ENCODE results near the gene MXI1. TPM values are rescaled to one million over a fixed set of nuclear protein-coding genes. Genes with fewer than 3 reads are reported as not detected.

Gene MXI1
- total and polyA plus RNA-seq, 2 of the 4 experiments (the other 2 are of a cell fraction) = 7.2 to 11.8 TPM

DNA sequence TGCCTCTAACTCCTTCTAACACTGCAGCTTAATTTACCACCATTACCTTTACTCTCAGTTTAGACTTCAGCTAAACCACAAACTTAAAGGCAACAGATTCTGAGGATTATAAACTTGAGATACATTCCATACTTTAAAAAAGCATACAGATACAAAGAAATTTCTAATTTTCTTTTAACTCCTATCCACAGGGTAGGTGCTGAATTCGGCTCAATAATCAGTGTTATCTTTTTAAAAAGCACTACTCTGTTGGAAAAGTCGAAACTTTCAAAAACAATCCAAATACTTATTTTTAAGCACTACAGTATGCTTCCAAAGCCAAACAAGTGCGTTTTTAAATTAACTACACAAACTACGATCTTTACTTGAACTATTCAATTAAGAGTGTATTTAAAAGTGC, 96.3 kb downstream of the MXI1 start:
- peaks cover 13% of the 10 kb centered on the region for H3K36me3 ChIP-seq (ENCODE audit: control insufficient read depth, insufficient read depth, low read length)

More for the DNA sequence above, 96.3 kb downstream of the MXI1 start:
- ATAC-seq (ENCODE audit: low read depth) (no peak), DNase-seq (no peak)
- Histone ChIP-seq H2AK5ac (ENCODE audit: low read depth, low read length) (no peak overlapping the region), H2BK20ac (ENCODE audit: low read depth, low read length) (no peak overlapping the region), H3K56ac (ENCODE audit: extremely low read depth, insufficient read depth, low read length) (peak overlapping the region; percentile 70), H3K14ac (replicated peaks; ENCODE audit: low read depth, low read length) (no peak overlapping the region; the same call in 1 of the 2 replicates), H4K5ac (ENCODE audit: low read depth, low read length) (no peak overlapping the region), H3K9me3 (ENCODE audit: control insufficient read depth, insufficient read depth, low read length) (no peaks in the 10 kb centered on the region), H3K27ac (ENCODE audit: insufficient read depth, low read length) (no peak overlapping the region), H2BK120ac (ENCODE audit: low read depth, low read length) (no peak overlapping the region), H2BK5ac (ENCODE audit: low read depth, low read length, poor library complexity, severe bottlenecking) (peak overlapping the region; percentile 64), H3K4me2 (ENCODE audit: low read depth, low read length) (peak overlapping the region; percentile 97), H3K23ac (ENCODE audit: low read depth, low read length) (peak overlapping the region; percentile 31), H3K79me1 (ENCODE audit: low read depth in 1 of 2, low read length in 2 of 2) (peaks cover 4 to 14% of the 10 kb centered on the region in 2 experiments; a peak in 2 of 4 replicates), H2AFZ (replicated peaks; ENCODE audit: low read length, poor library complexity) (no peak overlapping the region), H2BK15ac (ENCODE audit: low read depth, low read length) (no peak overlapping the region), H3K18ac (ENCODE audit: low read depth, low read length) (no peak overlapping the region), H4K91ac (ENCODE audit: insufficient read depth, low read depth, low read length) (no peak overlapping the region), H3K4me3 (ENCODE audit: insufficient read depth, low read depth, low read length) (peak overlapping the region; percentile 90), H3K4me1 (ENCODE audit: control insufficient read depth, insufficient read depth, low read length) (peaks cover 4% of the 10 kb centered on the region; the same call in 1 of the 2 replicates), H3K9ac (ENCODE audit: low read depth, low read length) (peak overlapping the region; percentile 85), H4K8ac (ENCODE audit: low read depth in 2 of 2, low read length in 2 of 2) (0 out of 4 replicates have a peak overlapping the region, but pooled peaks of 1 of the 2 experiments have one; percentile 62), H3K9me1 (ENCODE audit: insufficient read depth, low read length) (no peaks in the 10 kb centered on the region; the same call in 1 of the 2 replicates), H2AK9ac (replicated peaks; ENCODE audit: low read depth, low read length, poor library complexity) (no peak overlapping the region), H3K4ac (ENCODE audit: low read depth, low read length) (no peak overlapping the region), H3K27me3 (ENCODE audit: control insufficient read depth, insufficient read depth, low read length) (no peaks in the 10 kb centered on the region), H4K20me1 (ENCODE audit: insufficient read depth, low read length) (peaks cover 11% of the 10 kb centered on the region; the same call in 1 of the 2 replicates)
- ChIA-PET CTCF (interaction anchor here (0.6 kb wide), 2 partner anchors 163 to 302 kb away, joined by 3 to 4 read pairs; no protein-coding TSS in a partner anchor), POLR2A (ENCODE audit: unreplicated experiment) (no interaction called here)
- no CpG with 5 or more reads among the region's 4 CpGs for WGBS, 2 experiments (ENCODE audit: extremely low coverage in 2 of 2, insufficient read length in 1 of 2)
- intact Hi-C loops (cut with micrococcal nuclease) = loop anchor here (10.0 kb wide), 1 partner anchor 611 kb away; the partner anchor contains the start of genes BBIP1 and SHOC2
- in situ Hi-C loops (cut with MboI; ENCODE audit: low sequenced_read_pairs) = loop anchor here (10.0 to 25.0 kb wide), 2 partner anchors 581 to 1834 kb away; no protein-coding TSS in a partner anchor
- dilution Hi-C loops (cut with HindIII; ENCODE audit: low sequenced_read_pairs, unreplicated experiment) = no loop called here
- TF ChIP-seq SMC3 (IDR thresholded peaks at IDR 0.05; ENCODE audit: low read depth, low read length) (no peak), NFE2L2 (IDR thresholded peaks at IDR 0.05; ENCODE audit: low read depth, low read length) (no peak), USF2 (IDR thresholded peaks at IDR 0.05; ENCODE audit: low read depth, low read length) (no peak), CEBPB (IDR thresholded peaks at IDR 0.05; ENCODE audit: low read depth, low read length) (no peak), CTCF (conservative IDR thresholded peaks at IDR 0.05; ENCODE audit: low read depth, low read length) (no peak), ELK1 (IDR thresholded peaks at IDR 0.05; ENCODE audit: borderline replicate concordance, low read depth, low read length) (no peak), MXI1 (IDR thresholded peaks at IDR 0.05; ENCODE audit: borderline replicate concordance, low read depth, low read length) (no peak), BHLHE40 (IDR thresholded peaks at IDR 0.05; ENCODE audit: low read depth, low read length) (no peak), RAD21 (IDR thresholded peaks at IDR 0.05; ENCODE audit: low read length) (no peak)
- no TSS peak for BruUV-seq (replicated peaks)
